Right lobe of liver (tissue), 6 donors: ENCODE results near the gene IQCN. TPM values are rescaled to one million over a fixed set of nuclear protein-coding genes. Genes with fewer than 3 reads are reported as not detected.

Experiments used
- ATAC-seq, 4 donors: fragments of 200-7000 bp; cut with Tn5 transposase; one replicate each; pipeline ENCODE4 v1.9.1; 2020; ENCODE audit warnings: mild to moderate bottlenecking in 4 of 4, moderate library complexity in 4 of 4
- DNase-seq, 3 donors: peaks; one replicate each; pipeline ENCODE4 v3.0.0-alpha.2; 2020
- H3K27ac ChIP-seq, 3 donors: fragments of 200-600 bp; one replicate each; pipeline ENCODE4 v1.8.0; 2022
- H3K27me3 ChIP-seq, 2 donors: fragments of 200-600 bp; one replicate each; pipeline ENCODE4 v1.8.0; 2022
- H3K36me3 ChIP-seq, 4 donors: fragments of 200-600 bp; sonication (generic) in 1 of 4; one replicate each; pipeline versions ENCODE4 v1.5.1 to v1.8.0; 2017 to 2022; ENCODE audit warnings: control low read depth in 1 of 4
- H3K4me1 ChIP-seq, 4 donors: fragments of 200-600 bp; sonication (generic) in 1 of 4; one replicate each; pipeline versions ENCODE4 v1.5.1 to v1.8.0; 2017 to 2022; ENCODE audit warnings: control low read depth in 1 of 4
- H3K4me3 ChIP-seq, 3 donors: fragments of 200-600 bp; one replicate each; pipeline ENCODE4 v1.8.0; 2022
- H3K9me3 ChIP-seq, 4 donors: fragments of 200-600 bp; sonication (generic) in 1 of 4; one replicate each; pipeline versions ENCODE4 v1.5.1 to v1.8.0; 2017 to 2022; ENCODE audit warnings: control low read depth in 1 of 4
- CTCF ChIP-seq, 4 donors: fragments of 200-600 bp in 3 of 4; fragments of 450-650 bp in 1 of 4; IDR thresholded peaks; one replicate each; pipeline versions ENCODE4 v1.5.1 to v1.8.0; 2016 to 2022; ENCODE audit warnings: antibody characterized with exemption in 4 of 4, mild to moderate bottlenecking in 2 of 4
- POLR2A ChIP-seq: fragments of 450-650 bp; IDR thresholded peaks from one replicate; pipeline ENCODE4 v1.6.1; 2017; ENCODE audit warnings: antibody characterized with exemption, mild to moderate bottlenecking
- WGBS: methylation state at CpG from one replicate; pipeline ENCODE4 v1.1.6; 2018; ENCODE audit warnings: low coverage, low lambda C conversion rate; ENCODE audit not compliant: insufficient coverage; ENCODE audit errors: missing lambda C conversion rate; 5-methylcytosine and 5-hydroxymethylcytosine counted together
- intact Hi-C, 2 donors: fragments of 100-400 bp; cut with DNase I; formaldehyde crosslinking; loops; one replicate each; pipeline versions ENCODE4 v1.11.2 to v1.14.1; 2022
- total RNA-seq, 6 experiments: library from RNA; depleted of rRNA in 2 of 6; stranded (reverse); fragments of >200 nt in 2 of 6; fragmentation: NEBNext Ultra II Directional in 3 of 6; extraction: Animal tissue kit (Norgen Biotek cat#: 25700) in 3 of 6; gene quantifications; one replicate each; pipeline versions ENCODE4 v1.1.0 to v1.2.4, GENCODE V29; 2016 to 2023
- donor health status: DM: no; HTN: yes; CAD: no.
- donor health status: DM: no; HTN: no; CAD: no.
- donor health status: DM: no; HTN: no; CAD: no.
- donor health status: DM: no; HTN: yes; CAD: no.
- donor health status: DM: no; HTN: yes; CAD: no.

Gene IQCN
- total RNA-seq, 6 experiments from 2014 or later, result 0.82 to 5.3 (median 2.5) TPM

GRCh38 chr19:18263324-18264136, 10.7 kb downstream of the IQCN start:
- Histone ChIP-seq H3K27ac (no peak overlapping the region), H3K27me3 (no peaks in the 10 kb centered on the region), H3K36me3 (peaks cover 0 to 12% (median 0%) of the 10 kb centered on the region in 4 donors), H3K4me3 (no peak overlapping the region), H3K9me3 (no peaks in the 10 kb centered on the region), H3K4me1 (no peaks in the 10 kb centered on the region)
- 100% methylated on average over 3 of the region's 16 CpGs for WGBS
- DNase-seq (no peak), ATAC-seq (no peak)
- intact Hi-C loops, result no loop called here
- TF ChIP-seq CTCF (IDR thresholded peaks at IDR 0.05) (no peak), POLR2A (no peak)

GRCh38 chr19:18262917-18263316, 11.3 kb downstream of the IQCN start:
- intact Hi-C loops, result no loop called here
- no peak for ATAC-seq
- peaks cover 0 to 12% (median 0%) of the 10 kb centered on the region in 4 donors for H3K36me3 ChIP-seq
- 70% methylated on average over 2 of the region's 10 CpGs for WGBS
- H3K9me3 ChIP-seq, result no peaks in the 10 kb centered on the region
- H3K27me3 ChIP-seq, result no peaks in the 10 kb centered on the region
- no peak overlapping the region for H3K27ac ChIP-seq
- DNase-seq, result no peak
- no peak overlapping the region for H3K4me3 ChIP-seq
- H3K4me1 ChIP-seq, result no peaks in the 10 kb centered on the region
- TF ChIP-seq CTCF (IDR thresholded peaks at IDR 0.05) (no peak), POLR2A (no peak)

- Histone ChIP-seq H3K9me3 (no peaks in the 10 kb centered on the region), H3K36me3 (peaks cover 0 to 9% (median 0%) of the 10 kb centered on the region in 4 donors), H3K4me1 (no peaks in the 10 kb centered on the region), H3K27ac (no peak overlapping the region), H3K27me3 (no peaks in the 10 kb centered on the region), H3K4me3 (no peak overlapping the region)
- DNase-seq (no peak), ATAC-seq (no peak)
- TF ChIP-seq CTCF (IDR thresholded peaks at IDR 0.05), result no peak
- TF ChIP-seq POLR2A, result no peak
- intact Hi-C loops, result no loop called here
Measured at GRCh38 chr19:18262144-18262543, 12.1 kb downstream of the IQCN start.

GRCh38 chr19:18261474-18261873, 12.8 kb downstream of the IQCN start:
- H3K36me3 ChIP-seq, result peaks cover 0 to 2% (median 0%) of the 10 kb centered on the region in 4 donors
- ATAC-seq (no peak), DNase-seq (no peak)
- H3K27ac ChIP-seq, result no peak overlapping the region
- no peaks in the 10 kb centered on the region for H3K4me1 ChIP-seq
- H3K27me3 ChIP-seq, result no peaks in the 10 kb centered on the region
- no peak overlapping the region for H3K4me3 ChIP-seq
- TF ChIP-seq CTCF (IDR thresholded peaks at IDR 0.05) (no peak), POLR2A (no peak)
- no peaks in the 10 kb centered on the region for H3K9me3 ChIP-seq
- no CpG with 5 or more reads among the region's 2 CpGs for WGBS
- intact Hi-C loops, result no loop called here
